Measurements from ENCODE around the gene NDNF. TPM values are rescaled to one million over a fixed set of nuclear protein-coding genes. Genes with fewer than 3 reads are reported as not detected.

The NDNF gene
- total RNA-seq, 4 donors from 2014 or later, result 2.9 to 6.7 (median 4.8) TPM

DNA sequence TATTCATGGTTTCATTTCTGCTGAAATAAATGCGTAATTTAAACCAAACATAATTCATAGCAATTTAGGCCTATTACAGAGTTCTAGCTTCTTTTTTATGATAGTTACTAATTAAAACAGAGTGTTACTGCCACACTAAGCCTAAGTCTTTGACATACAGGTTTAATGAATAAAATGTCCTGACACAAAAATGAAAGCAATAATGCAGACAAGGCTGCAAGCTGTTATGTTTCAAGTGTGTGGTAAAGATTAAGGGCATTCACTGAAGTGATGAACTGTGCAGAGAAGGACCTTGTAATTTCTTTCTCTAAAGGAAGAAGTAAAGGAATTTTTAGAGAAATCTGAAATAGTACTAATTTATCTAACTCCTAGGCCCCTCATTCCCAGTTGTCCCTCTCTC, 2.9 kb downstream of the NDNF start:
- H3K4me3 ChIP-seq (ENCODE audit: low read depth, poor library complexity, severe bottlenecking), result no peak overlapping the region
- no peak for TF ChIP-seq POLR2A (IDR thresholded peaks at IDR 0.05)
- TF ChIP-seq, protein P1, sequence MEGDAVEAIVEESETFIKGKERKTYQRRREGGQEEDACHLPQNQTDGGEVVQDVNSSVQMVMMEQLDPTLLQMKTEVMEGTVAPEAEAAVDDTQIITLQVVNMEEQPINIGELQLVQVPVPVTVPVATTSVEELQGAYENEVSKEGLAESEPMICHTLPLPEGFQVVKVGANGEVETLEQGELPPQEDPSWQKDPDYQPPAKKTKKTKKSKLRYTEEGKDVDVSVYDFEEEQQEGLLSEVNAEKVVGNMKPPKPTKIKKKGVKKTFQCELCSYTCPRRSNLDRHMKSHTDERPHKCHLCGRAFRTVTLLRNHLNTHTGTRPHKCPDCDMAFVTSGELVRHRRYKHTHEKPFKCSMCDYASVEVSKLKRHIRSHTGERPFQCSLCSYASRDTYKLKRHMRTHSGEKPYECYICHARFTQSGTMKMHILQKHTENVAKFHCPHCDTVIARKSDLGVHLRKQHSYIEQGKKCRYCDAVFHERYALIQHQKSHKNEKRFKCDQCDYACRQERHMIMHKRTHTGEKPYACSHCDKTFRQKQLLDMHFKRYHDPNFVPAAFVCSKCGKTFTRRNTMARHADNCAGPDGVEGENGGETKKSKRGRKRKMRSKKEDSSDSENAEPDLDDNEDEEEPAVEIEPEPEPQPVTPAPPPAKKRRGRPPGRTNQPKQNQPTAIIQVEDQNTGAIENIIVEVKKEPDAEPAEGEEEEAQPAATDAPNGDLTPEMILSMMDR (IDR thresholded peaks at IDR 0.05), result no peak
- intact Hi-C loops (cut with DNase I; ENCODE audit: low total_unique reads), result no loop called here
- WGBS, 2 donors, result 66 to 77% methylated on average over 1 of the region's 1 CpG
- DNase-seq (ENCODE audit: low spot score in 2 of 2), result no peak

DNA sequence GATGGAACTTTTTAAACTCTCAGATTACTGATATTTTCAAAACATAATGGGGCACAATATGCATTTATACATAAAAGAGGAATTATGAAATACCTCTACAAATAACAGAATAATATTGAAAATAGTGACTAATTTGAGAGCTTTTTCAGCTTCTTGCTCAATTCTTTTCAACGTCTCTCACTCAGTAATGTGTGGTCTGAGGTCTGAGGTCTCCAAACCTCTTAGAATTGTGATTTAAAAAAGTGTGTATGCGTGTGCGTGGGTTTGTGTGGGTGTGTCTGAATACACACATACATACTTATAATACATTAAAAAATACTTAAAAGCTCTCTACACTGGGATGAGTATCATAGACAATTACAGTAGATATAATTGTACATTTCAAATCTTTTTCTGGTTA, 7.9 kb downstream of the NDNF start:
- WGBS, 2 donors, result 70 to 77% methylated on average over 3 of the region's 3 CpGs
- TF ChIP-seq, protein P1 (IDR thresholded peaks at IDR 0.05), result no peak
- no peak for TF ChIP-seq POLR2A (IDR thresholded peaks at IDR 0.05)
- intact Hi-C loops (cut with DNase I; ENCODE audit: low total_unique reads), result no loop called here
- DNase-seq (ENCODE audit: low spot score in 2 of 2), result no peak
- H3K4me3 ChIP-seq (ENCODE audit: low read depth, poor library complexity, severe bottlenecking), result no peak overlapping the region

DNA sequence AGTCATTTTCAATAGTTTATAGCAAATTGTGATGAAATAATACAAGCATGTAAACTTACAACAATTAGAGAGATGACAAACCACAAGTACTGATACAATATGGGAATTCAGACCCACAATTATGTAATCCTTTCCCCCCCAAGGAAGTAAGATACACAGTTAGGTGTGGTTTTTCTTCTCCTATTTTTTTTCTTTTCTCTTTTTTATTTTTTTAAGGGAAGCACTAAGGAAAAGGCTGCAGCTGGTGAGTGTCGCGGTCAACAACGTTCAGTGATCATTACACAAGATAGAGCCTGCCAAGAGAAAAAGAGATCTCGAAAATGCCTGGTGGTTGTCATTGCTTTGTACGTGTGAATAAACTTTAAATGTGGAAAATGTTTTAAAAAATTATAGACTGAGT, 9.8 kb downstream of the NDNF start:
- no peak for DNase-seq (ENCODE audit: low spot score in 2 of 2)
- intact Hi-C loops (cut with DNase I; ENCODE audit: low total_unique reads), result no loop called here
- TF ChIP-seq, protein P1 (IDR thresholded peaks at IDR 0.05), result no peak
- TF ChIP-seq POLR2A (IDR thresholded peaks at IDR 0.05), result no peak
- WGBS, 2 donors, result 21 to 28% methylated on average over 5 of the region's 5 CpGs
- no peak overlapping the region for H3K4me3 ChIP-seq (ENCODE audit: low read depth, poor library complexity, severe bottlenecking)

DNA sequence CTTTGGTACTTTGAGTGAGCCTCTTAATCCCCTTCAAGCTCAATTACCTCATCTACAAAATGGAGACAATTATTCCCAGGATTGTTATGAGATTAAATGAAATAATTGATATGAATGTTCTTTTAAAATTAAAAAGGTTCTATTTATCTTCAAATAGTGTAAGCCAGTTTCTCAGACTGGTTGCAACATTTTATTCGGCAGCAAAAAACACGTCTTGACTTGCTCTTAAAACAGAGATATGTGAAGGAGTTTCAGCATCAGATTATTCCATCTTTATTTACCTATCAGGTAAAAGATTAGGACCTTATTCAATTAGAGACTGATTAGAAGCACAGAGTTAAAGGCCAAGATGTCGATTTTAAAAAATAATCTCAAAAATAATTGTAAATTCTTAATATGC, 10.5 kb downstream of the NDNF start:
- intact Hi-C loops (cut with DNase I; ENCODE audit: low total_unique reads), result no loop called here
- H3K4me3 ChIP-seq (ENCODE audit: low read depth, poor library complexity, severe bottlenecking), result no peak overlapping the region
- no peak for DNase-seq (ENCODE audit: low spot score in 2 of 2)
- 59 to 60% methylated on average over 3 of the region's 3 CpGs for WGBS, 2 donors
- TF ChIP-seq, protein P1 (IDR thresholded peaks at IDR 0.05), result no peak
- no peak for TF ChIP-seq POLR2A (IDR thresholded peaks at IDR 0.05)

DNA sequence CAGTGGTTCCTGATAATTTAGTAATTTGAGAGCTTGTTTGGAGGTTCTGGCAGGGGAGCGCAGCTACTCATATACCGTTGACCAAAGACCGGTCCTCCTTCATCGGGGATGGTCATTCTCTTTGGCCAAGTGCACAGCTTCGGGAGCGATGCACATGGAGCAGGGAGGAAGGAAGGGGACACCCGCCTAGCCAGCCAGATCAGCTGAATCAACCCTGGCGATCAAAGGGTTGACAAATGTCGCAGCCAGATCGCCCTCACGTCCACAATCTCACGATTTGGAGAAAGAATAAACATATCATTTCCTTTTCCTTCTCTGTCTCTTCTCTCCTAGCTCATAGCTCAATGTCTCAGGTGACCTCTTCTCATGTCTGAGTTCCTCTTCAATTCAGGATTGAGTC, 11.1 kb downstream of the NDNF start:
- intact Hi-C loops (cut with DNase I; ENCODE audit: low total_unique reads), result no loop called here

DNA sequence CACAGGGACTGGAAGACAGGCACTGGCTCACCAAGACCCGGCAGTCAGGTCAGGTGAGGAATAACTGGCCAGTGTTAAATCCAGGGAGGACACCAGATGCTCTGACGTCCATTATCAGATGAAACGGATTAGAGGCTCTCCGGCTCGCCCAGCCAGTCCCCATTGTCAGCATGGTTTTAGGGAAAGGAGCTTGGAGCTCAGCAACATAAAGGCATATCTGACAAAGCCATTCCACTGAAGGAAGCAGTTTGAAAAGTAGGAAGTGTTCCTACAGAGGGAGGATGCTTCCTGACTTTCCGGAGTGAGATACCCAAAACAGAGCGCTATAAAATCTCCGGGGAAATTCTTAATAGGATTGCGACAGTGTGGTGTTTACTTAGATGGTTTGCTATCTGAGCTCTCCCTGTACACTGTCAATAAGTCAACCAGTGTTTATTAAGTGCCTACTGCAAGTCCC, 14.8 kb downstream of the NDNF start:
- DNase-seq (ENCODE audit: low spot score in 2 of 2), result no peak
- H3K4me3 ChIP-seq (ENCODE audit: low read depth, poor library complexity, severe bottlenecking), result no peak overlapping the region
- intact Hi-C loops (cut with DNase I; ENCODE audit: low total_unique reads), result no loop called here
- 46 to 55% methylated on average over 9 of the region's 9 CpGs for WGBS, 2 donors
- no peak for TF ChIP-seq POLR2A (IDR thresholded peaks at IDR 0.05)
- TF ChIP-seq, protein P1 (IDR thresholded peaks at IDR 0.05), result no peak

More for the DNA sequence above, 11.1 kb downstream of the NDNF start:
- no peak overlapping the region for H3K4me3 ChIP-seq (ENCODE audit: low read depth, poor library complexity, severe bottlenecking)
- no peak for TF ChIP-seq POLR2A (IDR thresholded peaks at IDR 0.05)
- TF ChIP-seq, protein P1 (IDR thresholded peaks at IDR 0.05), result no peak
- no peak for DNase-seq (ENCODE audit: low spot score in 2 of 2)
- WGBS, 2 donors, result 82 to 92% methylated on average over 12 of the region's 12 CpGs

Data from lower leg skin (tissue), 4 donors.